ENCODE results near the gene BNIP3. TPM values are rescaled to one million over a fixed set of nuclear protein-coding genes. Genes with fewer than 3 reads are reported as not detected.
"Not testable (repeated sequence)": the region's sequence is repeated elsewhere in the genome, so short reads cannot be mapped to it uniquely, and the experiment has no call there.

BNIP3 gene
- total RNA-seq, 2 donors from 2014 or later: 31.3 to 51.7 TPM

GRCh38 chr10:131968949-131969348 is 12.8 kb downstream of the BNIP3 start:
- ATAC-seq (replicated peaks in 1 of 2) (no peak), DNase-seq (no peak)
- H3K27ac Mint-ChIP-seq: no peak overlapping the region
- H3K27me3 Mint-ChIP-seq (ENCODE audit: low read depth): no peaks in the 10 kb centered on the region
- H3K4me1 Mint-ChIP-seq (ENCODE audit: low read depth): peaks cover 48% of the 10 kb centered on the region
- peaks cover 5 to 18% of the 10 kb centered on the region in 2 donors for H3K36me3 Mint-ChIP-seq (ENCODE audit: insufficient read depth in 2 of 2)
- no peak overlapping the region for H3K4me3 Mint-ChIP-seq
- no peaks in the 10 kb centered on the region for H3K9me3 Mint-ChIP-seq

GRCh38 chr10:131964298-131964697 is 17.4 kb downstream of the BNIP3 start:
- peaks cover 3 to 12% of the 10 kb centered on the region in 2 donors for H3K36me3 Mint-ChIP-seq (ENCODE audit: insufficient read depth in 2 of 2)
- H3K9me3 Mint-ChIP-seq: no peaks in the 10 kb centered on the region
- no peak overlapping the region for H3K27ac Mint-ChIP-seq
- H3K4me1 Mint-ChIP-seq (ENCODE audit: low read depth): peaks cover 21% of the 10 kb centered on the region
- no peak for DNase-seq
- no peaks in the 10 kb centered on the region for H3K27me3 Mint-ChIP-seq (ENCODE audit: low read depth)
- ATAC-seq (replicated peaks in 1 of 2): no peak
- H3K4me3 Mint-ChIP-seq: no peak overlapping the region

GRCh38 chr10:131963811-131964210 is 17.9 kb downstream of the BNIP3 start:
- DNase-seq: no peak
- no peaks in the 10 kb centered on the region for H3K9me3 Mint-ChIP-seq
- no peak for ATAC-seq (replicated peaks in 1 of 2)
- H3K36me3 Mint-ChIP-seq (ENCODE audit: insufficient read depth in 2 of 2): peaks cover 3 to 11% of the 10 kb centered on the region in 2 donors
- no peak overlapping the region for H3K27ac Mint-ChIP-seq
- H3K4me1 Mint-ChIP-seq (ENCODE audit: low read depth): peaks cover 21% of the 10 kb centered on the region
- H3K27me3 Mint-ChIP-seq (ENCODE audit: low read depth): no peaks in the 10 kb centered on the region
- no peak overlapping the region for H3K4me3 Mint-ChIP-seq

- Mint-ChIP-seq H3K4me1 (ENCODE audit: low read depth) (peaks cover 21% of the 10 kb centered on the region), H3K4me3 (no peak overlapping the region), H3K9me3 (no peaks in the 10 kb centered on the region), H3K27me3 (ENCODE audit: low read depth) (no peaks in the 10 kb centered on the region), H3K27ac (no peak overlapping the region), H3K36me3 (ENCODE audit: insufficient read depth in 2 of 2) (peaks cover 3 to 9% of the 10 kb centered on the region in 2 donors)
- DNase-seq (no peak), ATAC-seq (replicated peaks in 1 of 2) (no peak)
Measured at GRCh38 chr10:131963350-131963749, 18.4 kb downstream of the BNIP3 start.

GRCh38 chr10:131961777-131962662 is 19.7 kb downstream of the BNIP3 start:
- Mint-ChIP-seq H3K9me3 (no peaks in the 10 kb centered on the region), H3K27me3 (ENCODE audit: low read depth) (no peaks in the 10 kb centered on the region), H3K36me3 (ENCODE audit: insufficient read depth in 2 of 2) (peaks cover 5 to 9% of the 10 kb centered on the region in 2 donors), H3K4me1 (ENCODE audit: low read depth) (peaks cover 21% of the 10 kb centered on the region), H3K27ac (no peak overlapping the region), H3K4me3 (peak overlapping the region in 1 of 2 donors; percentile 34)
- DNase-seq: no peak
- no peak for ATAC-seq (replicated peaks in 1 of 2)

- H3K9me3 Mint-ChIP-seq: no peaks in the 10 kb centered on the region
- no peak overlapping the region for H3K27ac Mint-ChIP-seq
- H3K4me1 Mint-ChIP-seq (ENCODE audit: low read depth): peaks cover 21% of the 10 kb centered on the region
- H3K4me3 Mint-ChIP-seq: no peak overlapping the region
- DNase-seq: no peak
- no peaks in the 10 kb centered on the region for H3K27me3 Mint-ChIP-seq (ENCODE audit: low read depth)
- ATAC-seq (replicated peaks in 1 of 2): peak; percentile 10 to 38
- H3K36me3 Mint-ChIP-seq (ENCODE audit: insufficient read depth in 2 of 2): peaks cover 4 to 11% of the 10 kb centered on the region in 2 donors
Measured at GRCh38 chr10:131961047-131961776, 20.5 kb downstream of the BNIP3 start.

GRCh38 chr10:131960631-131961046 is 21.1 kb downstream of the BNIP3 start:
- Mint-ChIP-seq H3K36me3 (ENCODE audit: insufficient read depth in 2 of 2) (peaks cover 4 to 9% of the 10 kb centered on the region in 2 donors), H3K27ac (no peak overlapping the region), H3K27me3 (ENCODE audit: low read depth) (no peaks in the 10 kb centered on the region), H3K4me1 (ENCODE audit: low read depth) (peaks cover 21% of the 10 kb centered on the region), H3K9me3 (no peaks in the 10 kb centered on the region), H3K4me3 (no peak overlapping the region)
- ATAC-seq (replicated peaks in 1 of 2) (peak in 1 of 2 donors; percentile 24), DNase-seq (no peak)

- H3K36me3 Mint-ChIP-seq (ENCODE audit: insufficient read depth in 2 of 2): peaks cover 4 to 9% of the 10 kb centered on the region in 2 donors
- no peaks in the 10 kb centered on the region for H3K27me3 Mint-ChIP-seq (ENCODE audit: low read depth)
- peaks cover 18% of the 10 kb centered on the region for H3K4me1 Mint-ChIP-seq (ENCODE audit: low read depth)
- no peak for DNase-seq
- no peaks in the 10 kb centered on the region for H3K9me3 Mint-ChIP-seq
- no peak for ATAC-seq (replicated peaks in 1 of 2)
- no peak overlapping the region for H3K4me3 Mint-ChIP-seq
- no peak overlapping the region for H3K27ac Mint-ChIP-seq
Measured at GRCh38 chr10:131959841-131960240, 21.9 kb downstream of the BNIP3 start.

GRCh38 chr10:131955591-131956340 is 26.0 kb downstream of the BNIP3 start:
- Mint-ChIP-seq H3K27ac (no peak overlapping the region), H3K27me3 (ENCODE audit: low read depth) (no peaks in the 10 kb centered on the region), H3K36me3 (ENCODE audit: insufficient read depth in 2 of 2) (peaks cover 4 to 17% of the 10 kb centered on the region in 2 donors), H3K9me3 (no peaks in the 10 kb centered on the region), H3K4me3 (no peak overlapping the region), H3K4me1 (ENCODE audit: low read depth) (no peaks in the 10 kb centered on the region)
- DNase-seq (no peak), ATAC-seq (replicated peaks in 1 of 2) (no peak)

GRCh38 chr10:131954356-131954965 is 27.3 kb downstream of the BNIP3 start:
- Mint-ChIP-seq H3K27me3 (ENCODE audit: low read depth) (no peaks in the 10 kb centered on the region), H3K36me3 (ENCODE audit: insufficient read depth in 2 of 2) (peaks cover 6 to 19% of the 10 kb centered on the region in 2 donors), H3K4me3 (no peak overlapping the region), H3K4me1 (ENCODE audit: low read depth) (no peaks in the 10 kb centered on the region), H3K27ac (no peak overlapping the region), H3K9me3 (no peaks in the 10 kb centered on the region)
- ATAC-seq (replicated peaks in 1 of 2): no peak
- no peak for DNase-seq

- ATAC-seq (replicated peaks in 1 of 2): peak in 1 of 2 donors; percentile 17
- DNase-seq; H3K4me1 Mint-ChIP-seq (ENCODE audit: low read depth); H3K27me3 Mint-ChIP-seq (ENCODE audit: low read depth); H3K4me3 Mint-ChIP-seq; H3K9me3 Mint-ChIP-seq: not testable (repeated sequence)
- H3K27ac Mint-ChIP-seq: peak overlapping the region; percentile 58
- peaks cover 6 to 24% of the 10 kb centered on the region in 2 donors for H3K36me3 Mint-ChIP-seq (ENCODE audit: insufficient read depth in 2 of 2)
Measured at GRCh38 chr10:131949908-131950307, 31.8 kb downstream of the BNIP3 start.

GRCh38 chr10:131949041-131949862 is 32.5 kb downstream of the BNIP3 start:
- Mint-ChIP-seq H3K4me3 (no peak overlapping the region), H3K27me3 (ENCODE audit: low read depth) (no peaks in the 10 kb centered on the region), H3K4me1 (ENCODE audit: low read depth) (peaks cover 5% of the 10 kb centered on the region), H3K27ac (peak overlapping the region; percentile 28), H3K9me3 (no peaks in the 10 kb centered on the region), H3K36me3 (ENCODE audit: insufficient read depth in 2 of 2) (peaks cover 5 to 20% of the 10 kb centered on the region in 2 donors)
- DNase-seq (no peak), ATAC-seq (replicated peaks in 1 of 2) (no peak)
